GM11168 (cell line): ENCODE data around the gene ZNRF4.

Experiments
- in situ Hi-C: fragments of 300-500 bp; cut with MboI; formaldehyde crosslinking; loops from one replicate; pipeline ENCODE4 v1.12.0; 2022; ENCODE audit warnings: low sequenced_read_pairs; ENCODE audit not compliant: unreplicated experiment

ZNRF4 gene

DNA sequence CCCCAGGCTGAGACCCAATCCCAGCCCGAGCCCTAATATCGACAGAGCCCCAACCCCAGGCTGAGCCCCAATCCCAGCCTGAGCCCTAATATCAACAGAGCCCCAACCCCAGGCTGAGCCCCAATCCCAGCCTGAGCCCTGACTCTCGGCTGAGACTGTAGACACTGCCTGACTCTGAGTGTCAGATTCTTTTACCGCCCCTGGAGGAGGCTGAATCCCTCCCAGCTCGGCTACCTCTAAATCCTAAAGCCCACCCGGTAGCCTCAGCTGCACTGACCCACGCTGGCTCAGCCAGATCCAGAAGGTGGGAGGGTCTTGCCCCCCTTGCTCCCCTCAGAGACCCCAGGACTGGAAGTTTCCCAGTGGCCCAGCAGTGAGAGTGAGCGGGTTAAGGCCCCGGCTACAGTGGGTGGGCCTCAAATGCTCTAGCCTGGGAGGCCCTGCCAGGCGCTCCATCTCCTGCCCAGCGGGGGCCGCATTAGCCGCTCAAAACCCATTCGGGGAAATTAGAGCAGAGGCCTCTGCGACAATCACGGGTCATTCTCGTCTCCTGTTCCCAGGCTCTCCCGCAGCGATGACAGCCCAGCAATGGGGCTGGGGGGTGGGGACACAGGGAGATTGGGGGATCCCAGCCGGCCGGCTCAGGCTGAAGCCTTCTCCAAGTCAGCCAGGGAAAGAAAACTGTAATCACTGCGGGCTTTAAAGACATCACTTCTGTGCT lies 43.8 kb downstream of the ZNRF4 start:
- in situ Hi-C loops: no loop called here

DNA sequence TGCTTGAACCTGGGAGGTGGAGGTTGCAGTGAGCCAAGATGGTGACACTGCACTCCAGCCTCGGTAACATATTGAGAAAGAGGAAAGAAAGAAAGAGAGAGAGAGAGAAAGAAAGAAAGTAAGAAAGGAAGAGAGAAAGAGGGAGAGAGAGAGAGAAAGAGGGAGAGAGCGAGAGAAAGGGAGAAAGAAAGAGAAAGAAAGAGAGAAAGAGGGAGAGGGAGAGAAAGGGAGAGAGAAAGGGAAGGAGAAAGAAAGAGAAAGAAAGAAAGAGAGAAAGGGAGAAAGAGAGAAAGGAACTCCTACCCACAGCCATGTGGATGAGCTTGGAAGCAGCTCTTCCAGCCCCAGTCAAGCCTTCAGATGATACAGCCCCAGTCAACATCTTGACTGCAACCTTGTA lies 46.7 kb downstream of the ZNRF4 start:
- in situ Hi-C loops: no loop called here

DNA sequence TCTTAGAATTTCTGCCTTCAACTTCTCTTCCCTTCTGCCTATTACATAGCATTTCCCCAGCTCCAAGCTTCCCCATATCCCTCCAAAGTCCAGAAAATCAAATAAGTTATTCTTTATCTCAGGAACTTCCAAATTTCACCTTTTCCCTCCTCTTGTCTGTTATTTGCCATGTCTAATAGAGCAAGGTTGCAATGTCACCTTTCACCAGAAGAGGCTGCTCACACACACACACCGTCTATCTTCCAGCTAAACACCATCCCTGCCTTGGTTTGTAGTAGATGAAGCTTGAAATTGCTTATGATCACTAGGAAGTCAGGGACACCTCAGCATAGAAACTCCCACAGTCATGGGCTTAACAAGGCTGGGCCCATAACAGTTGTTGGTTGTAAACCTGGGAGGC lies 48.4 kb downstream of the ZNRF4 start:
- in situ Hi-C loops: no loop called here

DNA sequence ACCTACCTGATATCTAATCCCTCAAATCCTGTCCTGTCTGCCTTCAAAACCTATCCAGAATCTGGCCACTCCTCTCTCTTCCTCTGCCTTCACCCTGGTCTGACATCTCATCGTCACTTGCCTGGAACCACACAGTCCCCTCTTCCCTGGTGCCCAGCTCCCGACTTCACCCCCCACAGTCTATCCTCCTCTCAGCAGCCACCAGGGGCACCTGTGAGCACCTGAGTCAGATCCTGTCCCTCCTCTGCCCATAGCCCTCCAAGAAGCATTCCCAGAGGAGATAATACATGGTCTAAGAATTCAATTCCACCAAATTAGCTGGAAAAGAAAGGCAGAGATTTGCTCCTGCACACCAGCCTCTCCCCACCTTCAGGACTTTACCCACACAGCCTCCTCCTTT lies 48.9 kb downstream of the ZNRF4 start:
- in situ Hi-C loops: no loop called here
